Daoy (cell line): ENCODE measurements around the gene CBX1. TPM values are rescaled to one million over a fixed set of nuclear protein-coding genes. Genes with fewer than 3 reads are reported as not detected.

Experiments
- DNase-seq: peaks from one replicate; pipeline ENCODE4 v3.0.0-alpha.2; 2015; ENCODE audit warnings: low read depth
- total RNA-seq: library from RNA; depleted of rRNA; stranded (reverse); fragments of >200 nt; shearing (Covaris generic); gene quantifications from 2 replicates; pipeline ENCODE4 v1.2.3, GENCODE V29; 2014; rRNA removed

The CBX1 gene
- total RNA-seq, 1 experiment from 2014 or later = 88.1 TPM

GRCh38 chr17:48027322-48027981 lies 73.8 kb downstream of the CBX1 start:
- DNase-seq = no peak

GRCh38 chr17:48026502-48027321 lies 74.6 kb downstream of the CBX1 start:
- DNase-seq = peak; percentile 85

GRCh38 chr17:48025904-48026501 lies 75.3 kb downstream of the CBX1 start:
- DNase-seq = peak; percentile 26

- peak; percentile 94 for DNase-seq
Observed at GRCh38 chr17:48025040-48025903, 76.0 kb downstream of the CBX1 start.

- peak; percentile 69 for DNase-seq
Observed at GRCh38 chr17:48024149-48025039, 76.9 kb downstream of the CBX1 start.

- peak; percentile 89 for DNase-seq
Observed at GRCh38 chr17:48023400-48024148, 77.7 kb downstream of the CBX1 start.

GRCh38 chr17:48022901-48023300 lies 78.4 kb downstream of the CBX1 start:
- no peak for DNase-seq

GRCh38 chr17:48021934-48022333 lies 79.3 kb downstream of the CBX1 start:
- no peak for DNase-seq

Other genes with a start within 250 kb of the CBX1 start
- gene SP2, start 205.2 kb downstream of the CBX1 start, total RNA-seq = 1.5 TPM in 2 replicates
- 18.5 and 26.9 TPM in 2 replicates for gene PNPO, start 159.9 kb downstream of the CBX1 start, total RNA-seq
- gene PRR15L, start 143.6 kb downstream of the CBX1 start, total RNA-seq = not detected in 2 replicates
- gene CDK5RAP3, start 130.4 kb downstream of the CBX1 start, total RNA-seq = 74.2 and 93.5 TPM in 2 replicates
- gene COPZ2, start 63.7 kb downstream of the CBX1 start, total RNA-seq = 0.57 and 5.5 TPM in 2 replicates
- 19.1 and 22.3 TPM in 2 replicates for gene NFE2L1, start 53.1 kb downstream of the CBX1 start, total RNA-seq
- gene SNX11, start 6.3 kb upstream of the CBX1 start, total RNA-seq = 8.2 and 11.8 TPM in 2 replicates